Right atrium auricular region (tissue), 2 donors: ENCODE measurements around the gene TCF7L2. TPM values are rescaled to one million over a fixed set of nuclear protein-coding genes. Genes with fewer than 3 reads are reported as not detected.

Experiments used
- DNase-seq: peaks from one replicate; pipeline ENCODE4 v3.0.0-alpha.2; 2019; ENCODE audit warnings: low spot score
- H3K27ac ChIP-seq, 2 donors: fragments of 200-600 bp; sonication (generic); 1 replicate in 1 of 2; 2 replicates in 1 of 2; pipeline ENCODE4 v1.5.1; 2016 to 2019
- H3K27me3 ChIP-seq, 2 donors: fragments of 200-600 bp; sonication (generic); one replicate each; pipeline versions ENCODE4 v1.5.1 to v1.6.0; 2017 to 2019
- H3K36me3 ChIP-seq: fragments of 200-600 bp; sonication (generic); one replicate; pipeline ENCODE4 v1.5.1; 2016
- H3K4me1 ChIP-seq, 2 donors: fragments of 200-600 bp; sonication (generic); one replicate each; pipeline versions ENCODE4 v1.5.1 to v1.6.0; 2017 to 2019
- H3K4me3 ChIP-seq, 2 donors: fragments of 200-600 bp; sonication (generic); 1 replicate in 1 of 2; 2 replicates in 1 of 2; pipeline ENCODE4 v1.5.1; 2017 to 2019; ENCODE audit warnings: mild to moderate bottlenecking in 1 of 2, moderate library complexity in 1 of 2
- H3K9me3 ChIP-seq, 2 donors: fragments of 200-600 bp; sonication (generic); one replicate each; pipeline ENCODE4 v1.5.1; 2019
- total RNA-seq, 2 donors: library from RNA; depleted of rRNA; stranded (reverse); fragments of >200 nt; gene quantifications; one replicate each; pipeline ENCODE4 v1.1.0, GENCODE V29; 2016
- TF ChIP-seq, protein P1 (sequence below), 2 donors: fragments of 200-600 bp; sonication (generic); IDR thresholded peaks; one replicate each; pipeline ENCODE4 v1.5.1; 2019; ENCODE audit warnings: antibody characterized with exemption in 2 of 2

Gene TCF7L2
- total RNA-seq, 2 donors from 2014 or later: 8.5 to 11.3 TPM

- Histone ChIP-seq H3K36me3 (no peaks in the 10 kb centered on the region), H3K9me3 (no peaks in the 10 kb centered on the region), H3K27me3 (no peaks in the 10 kb centered on the region), H3K4me3 (no peak overlapping the region), H3K27ac (peak overlapping the region in 1 of 2 donors; percentile 65), H3K4me1 (peaks cover 0 to 59% of the 10 kb centered on the region in 2 donors)
- TF ChIP-seq, protein P1, sequence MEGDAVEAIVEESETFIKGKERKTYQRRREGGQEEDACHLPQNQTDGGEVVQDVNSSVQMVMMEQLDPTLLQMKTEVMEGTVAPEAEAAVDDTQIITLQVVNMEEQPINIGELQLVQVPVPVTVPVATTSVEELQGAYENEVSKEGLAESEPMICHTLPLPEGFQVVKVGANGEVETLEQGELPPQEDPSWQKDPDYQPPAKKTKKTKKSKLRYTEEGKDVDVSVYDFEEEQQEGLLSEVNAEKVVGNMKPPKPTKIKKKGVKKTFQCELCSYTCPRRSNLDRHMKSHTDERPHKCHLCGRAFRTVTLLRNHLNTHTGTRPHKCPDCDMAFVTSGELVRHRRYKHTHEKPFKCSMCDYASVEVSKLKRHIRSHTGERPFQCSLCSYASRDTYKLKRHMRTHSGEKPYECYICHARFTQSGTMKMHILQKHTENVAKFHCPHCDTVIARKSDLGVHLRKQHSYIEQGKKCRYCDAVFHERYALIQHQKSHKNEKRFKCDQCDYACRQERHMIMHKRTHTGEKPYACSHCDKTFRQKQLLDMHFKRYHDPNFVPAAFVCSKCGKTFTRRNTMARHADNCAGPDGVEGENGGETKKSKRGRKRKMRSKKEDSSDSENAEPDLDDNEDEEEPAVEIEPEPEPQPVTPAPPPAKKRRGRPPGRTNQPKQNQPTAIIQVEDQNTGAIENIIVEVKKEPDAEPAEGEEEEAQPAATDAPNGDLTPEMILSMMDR (IDR thresholded peaks at IDR 0.05): peak in 1 of 2 donors; percentile 42
- no peak for DNase-seq
These were observed 102.2 kb downstream of the TCF7L2 start for GRCh38 chr10:113052076-113052830.

- no peaks in the 10 kb centered on the region for H3K36me3 ChIP-seq
- H3K27me3 ChIP-seq: no peaks in the 10 kb centered on the region
- H3K4me1 ChIP-seq: peaks cover 0 to 58% of the 10 kb centered on the region in 2 donors
- H3K4me3 ChIP-seq: no peak overlapping the region
- TF ChIP-seq, protein P1 (IDR thresholded peaks at IDR 0.05): no peak
- H3K27ac ChIP-seq: peak overlapping the region; percentile 63 to 65
- DNase-seq: peak; percentile 89
- no peaks in the 10 kb centered on the region for H3K9me3 ChIP-seq
These were observed 103.0 kb downstream of the TCF7L2 start for GRCh38 chr10:113053091-113053490.

DNA sequence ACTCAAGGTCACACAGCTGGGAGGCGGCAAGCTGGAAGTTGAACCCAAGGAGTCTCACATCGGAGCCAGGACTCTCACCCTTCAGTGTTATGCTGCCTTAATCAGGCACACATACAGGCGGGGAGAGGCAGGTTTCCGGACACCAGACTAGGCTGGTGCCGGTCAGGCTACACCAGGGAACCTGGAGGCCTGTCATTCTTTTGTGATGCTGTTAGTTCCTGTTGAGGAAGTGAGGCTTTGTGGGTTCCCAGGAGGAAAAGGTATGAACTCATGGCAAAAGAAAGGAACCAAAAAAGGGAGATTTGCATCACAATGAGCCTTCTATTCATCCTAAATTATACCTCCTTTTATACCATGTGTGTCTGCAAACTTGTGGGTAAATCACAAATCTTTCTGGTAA, 103.8 kb downstream of the TCF7L2 start:
- Histone ChIP-seq H3K36me3 (no peaks in the 10 kb centered on the region), H3K4me3 (no peak overlapping the region), H3K27me3 (no peaks in the 10 kb centered on the region), H3K9me3 (no peaks in the 10 kb centered on the region), H3K4me1 (peaks cover 0 to 58% of the 10 kb centered on the region in 2 donors), H3K27ac (peak overlapping the region; percentile 63 to 65)
- TF ChIP-seq, protein P1 (IDR thresholded peaks at IDR 0.05): no peak
- no peak for DNase-seq

DNA sequence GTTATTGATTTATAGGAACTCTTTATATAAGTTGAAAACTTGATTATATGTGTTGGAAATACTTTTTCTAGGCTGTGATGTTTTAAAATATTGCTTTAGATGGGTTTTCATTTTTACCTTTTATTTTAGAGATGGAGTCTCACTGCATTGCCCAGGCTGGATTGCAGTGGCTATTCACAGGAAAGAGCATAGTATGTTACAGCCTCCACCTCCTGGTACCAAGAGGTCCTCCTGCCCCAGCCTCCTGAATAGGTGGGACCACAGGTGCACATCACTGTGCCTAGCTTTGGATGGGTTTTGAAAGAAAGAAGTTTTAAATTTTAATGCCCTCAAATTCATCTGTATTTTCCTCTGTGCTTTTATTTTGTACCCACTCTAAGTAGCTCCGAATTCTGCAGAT, 105.4 kb downstream of the TCF7L2 start:
- H3K4me3 ChIP-seq: no peak overlapping the region
- H3K27ac ChIP-seq: peak overlapping the region in 1 of 2 donors; percentile 77
- no peak for DNase-seq
- H3K36me3 ChIP-seq: no peaks in the 10 kb centered on the region
- H3K9me3 ChIP-seq: no peaks in the 10 kb centered on the region
- peaks cover 0 to 70% of the 10 kb centered on the region in 2 donors for H3K4me1 ChIP-seq
- no peaks in the 10 kb centered on the region for H3K27me3 ChIP-seq
- TF ChIP-seq, protein P1 (IDR thresholded peaks at IDR 0.05): no peak

- Histone ChIP-seq H3K9me3 (no peaks in the 10 kb centered on the region), H3K36me3 (no peaks in the 10 kb centered on the region), H3K4me1 (peaks cover 0 to 70% of the 10 kb centered on the region in 2 donors), H3K4me3 (no peak overlapping the region), H3K27ac (peak overlapping the region in 1 of 2 donors; percentile 77), H3K27me3 (no peaks in the 10 kb centered on the region)
- TF ChIP-seq, protein P1 (IDR thresholded peaks at IDR 0.05): no peak
- no peak for DNase-seq
These were observed 106.0 kb downstream of the TCF7L2 start for GRCh38 chr10:113056030-113056429.
